MM.1S (cell line): ENCODE data around the gene SLC45A3.

Source experiments
- EZH2 ChIP-seq: fragments of 300-600 bp; sonication (generic); optimal IDR thresholded peaks from 2 replicates; pipeline ENCODE3; 2017; ENCODE audit warnings: low read depth, mild to moderate bottlenecking, antibody characterized with exemption, low read length, mixed read lengths
- EZH2phosphoT487 ChIP-seq: fragments of 300-600 bp; sonication (generic); IDR thresholded peaks from 2 replicates; pipeline ENCODE4 v1.6.1; 2018; ENCODE audit warnings: antibody characterized with exemption, low read length
- TF ChIP-seq, protein P1 (sequence below): fragments of 300-600 bp; sonication (generic); IDR thresholded peaks from 2 replicates; pipeline ENCODE4 v1.5.1; 2016; ENCODE audit warnings: antibody characterized with exemption, low read length, mixed read lengths

DNA sequence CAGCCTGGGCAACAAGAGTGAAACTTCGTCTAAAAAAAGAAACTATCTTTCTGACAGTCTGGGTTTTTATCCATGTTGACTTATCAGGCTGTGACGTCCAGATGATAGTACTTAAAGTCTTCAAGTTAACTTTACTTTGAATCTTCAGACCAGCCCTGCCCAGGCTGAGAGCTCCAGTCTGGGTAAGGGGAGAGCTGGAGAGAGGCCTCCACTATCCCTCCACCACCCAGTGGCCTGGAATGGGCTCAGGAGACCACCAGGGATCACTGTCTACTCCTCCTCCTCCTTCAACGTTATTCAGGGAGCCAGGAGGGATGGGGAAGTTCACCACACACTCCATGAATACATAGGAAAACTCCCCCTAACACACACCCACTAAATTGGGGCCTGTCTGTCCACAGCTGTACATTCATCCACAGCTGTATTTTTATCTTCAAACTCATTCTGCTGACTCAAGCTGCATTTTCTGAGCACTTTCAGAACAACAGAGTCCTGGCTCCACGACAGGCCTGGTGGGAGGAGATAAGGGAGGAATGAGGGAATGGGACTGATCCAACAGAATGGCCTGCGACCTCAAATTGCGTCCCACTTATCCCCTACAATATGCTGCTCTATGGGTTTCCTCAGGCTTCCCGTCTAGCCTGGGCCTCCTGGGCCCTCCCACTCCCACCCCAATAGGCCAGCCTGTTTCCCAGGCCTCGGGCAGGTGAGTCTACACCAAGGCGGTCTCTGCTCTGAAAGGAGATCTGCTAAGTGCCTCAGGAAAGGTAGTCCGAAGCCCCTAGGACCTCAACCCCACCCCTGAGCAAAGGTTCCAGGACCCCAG, 1.8 kb downstream of the SLC45A3 start:
- TF ChIP-seq, protein P1, sequence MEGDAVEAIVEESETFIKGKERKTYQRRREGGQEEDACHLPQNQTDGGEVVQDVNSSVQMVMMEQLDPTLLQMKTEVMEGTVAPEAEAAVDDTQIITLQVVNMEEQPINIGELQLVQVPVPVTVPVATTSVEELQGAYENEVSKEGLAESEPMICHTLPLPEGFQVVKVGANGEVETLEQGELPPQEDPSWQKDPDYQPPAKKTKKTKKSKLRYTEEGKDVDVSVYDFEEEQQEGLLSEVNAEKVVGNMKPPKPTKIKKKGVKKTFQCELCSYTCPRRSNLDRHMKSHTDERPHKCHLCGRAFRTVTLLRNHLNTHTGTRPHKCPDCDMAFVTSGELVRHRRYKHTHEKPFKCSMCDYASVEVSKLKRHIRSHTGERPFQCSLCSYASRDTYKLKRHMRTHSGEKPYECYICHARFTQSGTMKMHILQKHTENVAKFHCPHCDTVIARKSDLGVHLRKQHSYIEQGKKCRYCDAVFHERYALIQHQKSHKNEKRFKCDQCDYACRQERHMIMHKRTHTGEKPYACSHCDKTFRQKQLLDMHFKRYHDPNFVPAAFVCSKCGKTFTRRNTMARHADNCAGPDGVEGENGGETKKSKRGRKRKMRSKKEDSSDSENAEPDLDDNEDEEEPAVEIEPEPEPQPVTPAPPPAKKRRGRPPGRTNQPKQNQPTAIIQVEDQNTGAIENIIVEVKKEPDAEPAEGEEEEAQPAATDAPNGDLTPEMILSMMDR = no peak
- TF ChIP-seq EZH2 (no peak), EZH2phosphoT487 (no peak)
